ENCODE measurements around the gene FAM171A1.

FAM171A1 gene

DNA sequence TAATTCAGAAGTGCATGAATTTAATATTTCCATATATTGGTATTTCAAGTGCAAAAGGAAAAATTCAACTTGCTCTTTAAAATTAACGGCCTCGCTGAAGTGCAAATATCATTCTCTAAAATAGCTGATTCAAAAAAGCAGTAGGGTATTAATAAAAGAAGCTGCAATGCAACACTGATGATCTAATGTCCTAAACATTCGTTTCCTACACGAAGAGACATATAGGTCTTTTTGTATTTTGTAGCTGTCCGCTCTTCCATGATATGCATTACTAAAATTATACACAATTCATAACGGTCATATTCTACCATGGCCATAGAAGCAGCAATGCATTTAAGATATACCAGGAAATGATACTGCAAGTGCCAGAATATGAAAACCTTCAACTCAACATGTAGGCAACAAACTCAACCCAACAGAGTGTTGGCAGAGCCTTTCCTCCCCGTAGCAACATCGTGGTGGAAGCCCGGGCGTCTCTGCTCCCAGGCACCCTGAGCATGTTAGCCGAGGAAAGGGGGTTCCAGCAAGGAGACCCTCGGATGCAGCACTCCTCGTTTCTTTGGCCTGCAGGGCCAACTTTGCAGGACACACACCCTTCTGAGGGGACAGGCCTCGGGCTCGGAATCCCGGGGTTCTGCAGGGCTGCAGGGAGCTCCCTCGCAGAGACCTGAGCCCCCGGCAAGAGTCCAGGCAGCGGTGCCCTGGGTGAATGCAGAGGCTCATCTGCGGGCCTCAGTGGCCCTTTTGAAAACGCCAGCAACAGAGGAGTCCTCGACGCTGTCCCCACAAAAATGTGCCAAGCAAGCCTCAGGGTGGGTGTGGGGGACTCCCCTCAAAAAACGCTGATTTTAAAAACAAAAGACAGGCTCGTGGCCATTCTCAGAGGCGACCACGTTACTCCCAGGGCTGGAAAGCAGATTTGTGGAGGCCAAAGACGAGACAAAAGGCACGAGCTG is 1.6 kb downstream of the FAM171A1 start:
- Histone ChIP-seq H3F3A (ENCODE audit: low read depth) (0 out of 2 replicates have a peak, but pooled peaks cover 2% of the 10 kb centered on the region), H3K4me2 (ENCODE audit: low read depth, low read length, poor library complexity, severe bottlenecking) (peak overlapping the region; percentile 30), H3K79me2 (ENCODE audit: insufficient read depth, low read length) (no peaks in the 10 kb centered on the region), H4K20me1 (ENCODE audit: insufficient read depth, low read length, poor library complexity, severe bottlenecking) (no peaks in the 10 kb centered on the region), H2AFZ (ENCODE audit: low read length) (no peak overlapping the region), H3K9me3 (ENCODE audit: insufficient read depth, low read depth, low read length) (no peaks in the 10 kb centered on the region), H3K4me3 (ENCODE audit: low read length, poor library complexity, severe bottlenecking) (peak overlapping the region; percentile 52), H3K9ac (ENCODE audit: low read depth, low read length, poor library complexity, severe bottlenecking) (no peak overlapping the region), H3K36me3 (ENCODE audit: insufficient read depth, low read length) (no peaks in the 10 kb centered on the region), H3K27me3 (ENCODE audit: insufficient read depth, low read length, poor library complexity, severe bottlenecking) (no peaks in the 10 kb centered on the region), H3K9me2 (replicated peaks; ENCODE audit: low read depth, low read length) (no peaks in the 10 kb centered on the region), H3K4me1 (ENCODE audit: insufficient read depth, low read length, poor library complexity, severe bottlenecking) (peaks cover 4% of the 10 kb centered on the region)
- TF ChIP-seq, protein P1, sequence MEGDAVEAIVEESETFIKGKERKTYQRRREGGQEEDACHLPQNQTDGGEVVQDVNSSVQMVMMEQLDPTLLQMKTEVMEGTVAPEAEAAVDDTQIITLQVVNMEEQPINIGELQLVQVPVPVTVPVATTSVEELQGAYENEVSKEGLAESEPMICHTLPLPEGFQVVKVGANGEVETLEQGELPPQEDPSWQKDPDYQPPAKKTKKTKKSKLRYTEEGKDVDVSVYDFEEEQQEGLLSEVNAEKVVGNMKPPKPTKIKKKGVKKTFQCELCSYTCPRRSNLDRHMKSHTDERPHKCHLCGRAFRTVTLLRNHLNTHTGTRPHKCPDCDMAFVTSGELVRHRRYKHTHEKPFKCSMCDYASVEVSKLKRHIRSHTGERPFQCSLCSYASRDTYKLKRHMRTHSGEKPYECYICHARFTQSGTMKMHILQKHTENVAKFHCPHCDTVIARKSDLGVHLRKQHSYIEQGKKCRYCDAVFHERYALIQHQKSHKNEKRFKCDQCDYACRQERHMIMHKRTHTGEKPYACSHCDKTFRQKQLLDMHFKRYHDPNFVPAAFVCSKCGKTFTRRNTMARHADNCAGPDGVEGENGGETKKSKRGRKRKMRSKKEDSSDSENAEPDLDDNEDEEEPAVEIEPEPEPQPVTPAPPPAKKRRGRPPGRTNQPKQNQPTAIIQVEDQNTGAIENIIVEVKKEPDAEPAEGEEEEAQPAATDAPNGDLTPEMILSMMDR (conservative IDR thresholded peaks at IDR 0.05; ENCODE audit: low read length), result no peak
- TF ChIP-seq EZH2phosphoT487 (IDR thresholded peaks at IDR 0.05; ENCODE audit: borderline replicate concordance), result no peak

DNA sequence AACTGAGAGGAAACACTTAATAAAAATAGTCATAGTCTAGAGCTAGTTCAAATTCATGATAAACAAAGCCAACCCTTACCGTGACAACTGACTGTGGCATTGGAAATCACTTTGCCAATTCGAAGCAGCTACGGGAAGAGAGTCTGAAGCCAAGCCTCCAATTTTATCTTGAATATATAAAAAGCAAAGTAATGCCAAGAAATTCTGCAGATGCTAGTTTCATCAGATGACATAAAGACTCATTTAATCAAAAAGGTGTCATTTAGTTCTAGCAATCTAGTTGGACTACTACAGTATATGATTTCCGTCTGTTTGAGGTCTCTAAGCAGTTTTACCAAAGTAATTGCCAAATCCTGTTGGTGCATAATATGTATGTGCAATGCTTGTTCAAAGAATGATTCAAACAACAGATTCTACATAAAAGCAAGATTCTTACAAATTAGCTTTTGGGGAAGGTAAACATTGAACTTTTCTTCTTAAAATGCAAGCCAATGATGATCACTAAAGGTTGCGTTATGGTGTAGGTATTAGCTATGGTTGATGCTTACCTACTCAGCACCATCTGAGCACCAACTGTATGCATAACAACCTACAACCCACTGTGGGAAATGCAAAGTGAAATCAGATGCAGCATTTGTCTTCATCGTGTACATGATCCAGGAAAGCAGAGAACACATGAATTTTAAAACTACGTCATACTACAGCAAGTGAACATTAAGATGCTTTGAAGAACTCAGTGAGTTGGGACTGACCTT is 2.8 kb downstream of the FAM171A1 start:
- no peaks in the 10 kb centered on the region for H4K20me1 ChIP-seq (ENCODE audit: insufficient read depth, low read length, poor library complexity, severe bottlenecking)
- no peaks in the 10 kb centered on the region for H3K27me3 ChIP-seq (ENCODE audit: insufficient read depth, low read length, poor library complexity, severe bottlenecking)
- H3K79me2 ChIP-seq (ENCODE audit: insufficient read depth, low read length), result no peaks in the 10 kb centered on the region

DNA sequence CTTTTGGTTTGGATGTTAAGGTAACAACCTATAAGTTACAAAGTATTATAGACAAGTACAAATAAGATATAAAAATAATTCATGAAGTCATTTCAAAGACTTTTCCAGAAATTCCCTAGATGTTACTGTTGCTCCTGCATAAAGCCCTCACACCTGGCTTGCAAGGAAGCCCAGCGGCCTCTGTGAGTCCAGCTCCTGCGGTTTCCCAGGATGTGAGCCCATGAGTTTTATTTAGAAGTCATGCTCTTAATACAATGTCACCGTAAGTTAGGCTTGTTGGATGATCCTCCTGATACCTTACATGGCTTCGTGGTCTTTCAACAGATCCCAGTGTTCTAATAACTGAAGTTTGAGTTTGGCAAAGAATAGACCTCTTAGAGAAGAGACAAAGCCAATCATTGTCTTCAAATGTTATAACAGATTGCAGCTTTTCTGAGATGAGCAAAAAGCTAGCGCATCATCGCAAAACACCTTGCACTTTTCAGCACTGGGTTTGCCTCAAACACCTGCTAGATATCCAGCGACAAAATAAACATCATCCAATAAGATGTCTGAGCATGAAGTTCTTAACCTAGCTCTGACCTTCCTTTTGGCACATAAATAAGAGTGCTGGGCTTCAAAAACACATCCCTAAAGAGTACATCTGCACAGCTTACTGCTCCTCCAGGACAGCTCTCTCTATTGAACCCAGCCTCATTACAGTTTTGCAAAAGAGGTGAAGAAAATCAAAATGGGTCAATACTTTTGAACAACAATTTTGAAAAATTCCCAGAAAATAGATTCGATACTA is 3.6 kb downstream of the FAM171A1 start:
- Histone ChIP-seq H2AFZ (ENCODE audit: low read length) (no peak overlapping the region), H3K4me3 (ENCODE audit: low read length, poor library complexity, severe bottlenecking) (no peak overlapping the region), H3K79me2 (ENCODE audit: insufficient read depth, low read length) (no peaks in the 10 kb centered on the region), H3F3A (ENCODE audit: low read depth) (no peaks in the 10 kb centered on the region), H3K9me3 (ENCODE audit: insufficient read depth, low read depth, low read length) (no peaks in the 10 kb centered on the region), H3K9ac (ENCODE audit: low read depth, low read length, poor library complexity, severe bottlenecking) (no peak overlapping the region), H4K20me1 (ENCODE audit: insufficient read depth, low read length, poor library complexity, severe bottlenecking) (no peaks in the 10 kb centered on the region), H3K36me3 (ENCODE audit: insufficient read depth, low read length) (no peaks in the 10 kb centered on the region), H3K4me1 (ENCODE audit: insufficient read depth, low read length, poor library complexity, severe bottlenecking) (peaks cover 4% of the 10 kb centered on the region), H3K9me2 (replicated peaks; ENCODE audit: low read depth, low read length) (no peaks in the 10 kb centered on the region), H3K4me2 (ENCODE audit: low read depth, low read length, poor library complexity, severe bottlenecking) (no peak overlapping the region), H3K27me3 (ENCODE audit: insufficient read depth, low read length, poor library complexity, severe bottlenecking) (no peaks in the 10 kb centered on the region)
- TF ChIP-seq, protein P1 (conservative IDR thresholded peaks at IDR 0.05; ENCODE audit: low read length), result no peak
- TF ChIP-seq EZH2phosphoT487 (IDR thresholded peaks at IDR 0.05; ENCODE audit: borderline replicate concordance), result no peak

More for the DNA sequence above, 2.8 kb downstream of the FAM171A1 start:
- no peaks in the 10 kb centered on the region for H3F3A ChIP-seq (ENCODE audit: low read depth)
- TF ChIP-seq EZH2phosphoT487 (IDR thresholded peaks at IDR 0.05; ENCODE audit: borderline replicate concordance), result no peak
- TF ChIP-seq, protein P1 (conservative IDR thresholded peaks at IDR 0.05; ENCODE audit: low read length), result no peak
- no peaks in the 10 kb centered on the region for H3K36me3 ChIP-seq (ENCODE audit: insufficient read depth, low read length)
- no peak overlapping the region for H3K4me2 ChIP-seq (ENCODE audit: low read depth, low read length, poor library complexity, severe bottlenecking)
- no peaks in the 10 kb centered on the region for H3K9me3 ChIP-seq (ENCODE audit: insufficient read depth, low read depth, low read length)
- H3K9ac ChIP-seq (ENCODE audit: low read depth, low read length, poor library complexity, severe bottlenecking), result no peak overlapping the region
- H3K9me2 ChIP-seq (replicated peaks; ENCODE audit: low read depth, low read length), result no peaks in the 10 kb centered on the region
- H3K4me1 ChIP-seq (ENCODE audit: insufficient read depth, low read length, poor library complexity, severe bottlenecking), result peaks cover 4% of the 10 kb centered on the region
- no peak overlapping the region for H2AFZ ChIP-seq (ENCODE audit: low read length)
- H3K4me3 ChIP-seq (ENCODE audit: low read length, poor library complexity, severe bottlenecking), result no peak overlapping the region
